DND-41 (cell line): ENCODE results near the gene ITIH3.

Source experiments
- ATAC-seq: fragments of 200-7000 bp; cut with Tn5 transposase; 3 replicates; pipeline ENCODE4 v1.9.1; 2021; ENCODE audit warnings: low read depth; ENCODE audit not compliant: insufficient read depth
- DNase-seq: peaks from one replicate; pipeline ENCODE4 v3.0.0-alpha.2; 2020
- H2AFZ ChIP-seq: 2 replicates; pipeline ENCODE4 v1.6.0; 2012; ENCODE audit warnings: low read depth, low read length
- H3K27ac ChIP-seq: 2 replicates; pipeline ENCODE4 v1.5.1; 2012; ENCODE audit warnings: low read length, inconsistent platforms
- H3K27me3 ChIP-seq: fragments of 200-600 bp; sonication (generic); 2 replicates; pipeline ENCODE4 v1.6.0; 2012; ENCODE audit warnings: low read length, mild to moderate bottlenecking, inconsistent platforms; ENCODE audit not compliant: insufficient read depth, poor library complexity
- H3K36me3 ChIP-seq: 2 replicates; pipeline ENCODE4 v1.5.1; 2012; ENCODE audit warnings: low read length, inconsistent platforms; ENCODE audit not compliant: insufficient read depth
- H3K4me1 ChIP-seq: 2 replicates; pipeline ENCODE4 v1.5.1; 2012; ENCODE audit warnings: mild to moderate bottlenecking, low read length; ENCODE audit not compliant: insufficient read depth
- H3K4me2 ChIP-seq: 2 replicates; pipeline ENCODE4 v1.6.0; 2012; ENCODE audit warnings: mild to moderate bottlenecking, moderate library complexity, low read length, inconsistent platforms; ENCODE audit not compliant: insufficient read depth
- H3K4me3 ChIP-seq, 2 experiments: fragments of 200-600 bp in 1 of 2; shearing (Covaris generic) in 1 of 2; 2 replicates each; pipeline ENCODE4 v1.5.1; 2012 to 2016; ENCODE audit warnings: inconsistent platforms in 2 of 2, low read length in 2 of 2, mild to moderate bottlenecking in 2 of 2, low read depth in 1 of 2, moderate library complexity in 1 of 2
- H3K79me2 ChIP-seq: 2 replicates; pipeline ENCODE4 v1.6.0; 2012; ENCODE audit warnings: low read length, inconsistent platforms; ENCODE audit not compliant: insufficient read depth
- H3K9ac ChIP-seq: 2 replicates; pipeline ENCODE4 v1.6.0; 2012; ENCODE audit warnings: low read depth, mild to moderate bottlenecking, inconsistent platforms, low read length, moderate library complexity
- H3K9me3 ChIP-seq: 2 replicates; pipeline ENCODE4 v1.5.1; 2012; ENCODE audit warnings: low read length, moderate library complexity, mild to moderate bottlenecking, inconsistent platforms; ENCODE audit not compliant: insufficient read depth, severe bottlenecking
- H4K20me1 ChIP-seq: 2 replicates; pipeline ENCODE4 v1.6.0; 2012; ENCODE audit warnings: low read length; ENCODE audit not compliant: insufficient read depth
- CTCF ChIP-seq: IDR thresholded peaks from 2 replicates; pipeline ENCODE4 v1.5.1; 2012; ENCODE audit warnings: borderline replicate concordance, low read length, moderate library complexity, mild to moderate bottlenecking; ENCODE audit not compliant: poor library complexity, severe bottlenecking; ENCODE audit errors: extremely low read depth
- EZH2 ChIP-seq: IDR thresholded peaks from 3 replicates; pipeline ENCODE4 v1.6.1; 2012; ENCODE audit warnings: borderline replicate concordance, low read depth, mild to moderate bottlenecking, moderate library complexity, low read length, inconsistent platforms; ENCODE audit not compliant: severe bottlenecking

ITIH3 gene

GRCh38 chr3:52831500-52832301 is 37.1 kb downstream of the ITIH3 start:
- 0 out of 3 replicates have a peak, but pooled peaks have one; percentile 13 for ATAC-seq
- H3K4me1 ChIP-seq: no peaks in the 10 kb centered on the region
- no peak for TF ChIP-seq CTCF
- TF ChIP-seq EZH2: no peak
- no peak overlapping the region for H3K27ac ChIP-seq
- H3K4me2 ChIP-seq: no peak overlapping the region
- no peak overlapping the region for H2AFZ ChIP-seq
- no peaks in the 10 kb centered on the region for H4K20me1 ChIP-seq
- no peaks in the 10 kb centered on the region for H3K27me3 ChIP-seq
- H3K4me3 ChIP-seq: no peak overlapping the region
- H3K9ac ChIP-seq: no peak overlapping the region
- H3K36me3 ChIP-seq: peaks cover 5% of the 10 kb centered on the region; the same call in 1 of the 2 replicates
- no peaks in the 10 kb centered on the region for H3K9me3 ChIP-seq
- no peaks in the 10 kb centered on the region for H3K79me2 ChIP-seq
- DNase-seq: no peak

GRCh38 chr3:52833202-52833601 is 38.6 kb downstream of the ITIH3 start:
- no peak overlapping the region for H3K27ac ChIP-seq
- no peak for DNase-seq
- H3K4me1 ChIP-seq: no peaks in the 10 kb centered on the region
- no peak for ATAC-seq
- peaks cover 5% of the 10 kb centered on the region; the same call in 1 of the 2 replicates for H3K36me3 ChIP-seq
- no peak overlapping the region for H2AFZ ChIP-seq
- no peaks in the 10 kb centered on the region for H3K9me3 ChIP-seq
- H3K27me3 ChIP-seq: no peaks in the 10 kb centered on the region
- H4K20me1 ChIP-seq: no peaks in the 10 kb centered on the region
- H3K4me3 ChIP-seq: no peak overlapping the region
- H3K79me2 ChIP-seq: no peaks in the 10 kb centered on the region
- H3K4me2 ChIP-seq: no peak overlapping the region
- H3K9ac ChIP-seq: no peak overlapping the region
- TF ChIP-seq CTCF (no peak), EZH2 (no peak)

GRCh38 chr3:52834871-52835501 is 40.4 kb downstream of the ITIH3 start, which contains the start of gene MUSTN1:
MUSTN1 (minus strand) TSS chr3:52835019; CDS start chr3:52834948, 71 bp downstream.
- ATAC-seq (no peak), DNase-seq (no peak)
- Histone ChIP-seq H3K79me2 (no peaks in the 10 kb centered on the region), H3K4me1 (no peaks in the 10 kb centered on the region), H3K4me3 (no peak within 1 kb of the TSS), H3K4me2 (no peak within 1 kb of the TSS), H3K27me3 (no peaks in the 10 kb centered on the region), H3K9ac (no peak within 1 kb of the TSS), H4K20me1 (no peaks in the 10 kb centered on the region), H3K36me3 (peaks cover 5% of the 10 kb centered on the region; the same call in 1 of the 2 replicates), H3K9me3 (no peaks in the 10 kb centered on the region), H2AFZ (no peak within 1 kb of the TSS), H3K27ac (no peak within 1 kb of the TSS)
- TF ChIP-seq EZH2 (no peak), CTCF (no peak)
